Gastrocnemius medialis (tissue), 4 donors: ENCODE results near the gene SECISBP2.

Experiments used
- POLR2A ChIP-seq, 2 donors: fragments of 450-650 bp; IDR thresholded peaks; one replicate each; pipeline ENCODE4 v1.6.1; 2017; ENCODE audit warnings: antibody characterized with exemption in 2 of 2, mild to moderate bottlenecking in 2 of 2, moderate library complexity in 2 of 2
- TF ChIP-seq, protein P1 (sequence below), 5 experiments: fragments of 450-650 bp in 3 of 5; fragments of 200-600 bp in 2 of 5; sonication (generic) in 2 of 5; IDR thresholded peaks in 4 of 5; conservative IDR thresholded peaks in 1 of 5; 1 replicate in 4 of 5; 2 replicates in 1 of 5; pipeline ENCODE4 v1.5.1; 2016 to 2019; ENCODE audit warnings: antibody characterized with exemption in 5 of 5, mild to moderate bottlenecking in 3 of 5, moderate library complexity in 3 of 5

DNA sequence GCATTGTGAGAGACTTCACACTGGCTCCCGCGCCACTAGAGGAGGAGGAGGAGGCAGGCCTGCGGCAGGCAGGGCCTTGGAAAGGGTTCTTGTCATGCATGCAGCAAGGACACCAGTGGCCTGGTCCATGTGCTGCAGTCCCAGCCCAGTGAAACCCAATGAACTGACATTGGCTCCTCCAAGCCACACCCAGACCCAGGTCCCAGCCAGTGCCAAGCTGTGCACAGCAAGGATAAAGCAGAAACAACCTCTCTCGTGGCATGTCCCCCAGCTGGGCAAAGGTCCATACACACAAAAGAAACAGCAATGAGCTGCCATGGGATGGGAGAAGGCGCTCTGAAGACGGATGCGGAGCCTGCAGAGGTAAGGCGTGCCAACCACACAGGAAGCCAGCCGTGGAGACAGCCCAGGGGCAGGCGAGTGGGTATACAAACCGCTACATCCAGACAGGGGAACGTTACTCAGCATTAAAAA, 90.4 kb downstream of the SECISBP2 start:
- TF ChIP-seq, protein P1, sequence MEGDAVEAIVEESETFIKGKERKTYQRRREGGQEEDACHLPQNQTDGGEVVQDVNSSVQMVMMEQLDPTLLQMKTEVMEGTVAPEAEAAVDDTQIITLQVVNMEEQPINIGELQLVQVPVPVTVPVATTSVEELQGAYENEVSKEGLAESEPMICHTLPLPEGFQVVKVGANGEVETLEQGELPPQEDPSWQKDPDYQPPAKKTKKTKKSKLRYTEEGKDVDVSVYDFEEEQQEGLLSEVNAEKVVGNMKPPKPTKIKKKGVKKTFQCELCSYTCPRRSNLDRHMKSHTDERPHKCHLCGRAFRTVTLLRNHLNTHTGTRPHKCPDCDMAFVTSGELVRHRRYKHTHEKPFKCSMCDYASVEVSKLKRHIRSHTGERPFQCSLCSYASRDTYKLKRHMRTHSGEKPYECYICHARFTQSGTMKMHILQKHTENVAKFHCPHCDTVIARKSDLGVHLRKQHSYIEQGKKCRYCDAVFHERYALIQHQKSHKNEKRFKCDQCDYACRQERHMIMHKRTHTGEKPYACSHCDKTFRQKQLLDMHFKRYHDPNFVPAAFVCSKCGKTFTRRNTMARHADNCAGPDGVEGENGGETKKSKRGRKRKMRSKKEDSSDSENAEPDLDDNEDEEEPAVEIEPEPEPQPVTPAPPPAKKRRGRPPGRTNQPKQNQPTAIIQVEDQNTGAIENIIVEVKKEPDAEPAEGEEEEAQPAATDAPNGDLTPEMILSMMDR (IDR thresholded peaks at IDR 0.05 in 4 of 5, conservative IDR thresholded peaks at IDR 0.05 in 1 of 5) = no peak
- TF ChIP-seq POLR2A (IDR thresholded peaks at IDR 0.05) = no peak
